Measurements from ENCODE around the gene KCTD3. TPM values are rescaled to one million over a fixed set of nuclear protein-coding genes. Genes with fewer than 3 reads are reported as not detected.

The KCTD3 gene
- total and polyA plus RNA-seq, 8 donors: 18.3 to 36.4 (median 24.8) TPM

GRCh38 chr1:215623162-215623561 is 56.1 kb downstream of the KCTD3 start:
- no peak for FAIRE-seq
- no peak overlapping the region for H3K27ac ChIP-seq
- H3K9me3 ChIP-seq: no peaks in the 10 kb centered on the region
- intact Hi-C loops (cut with DNase I): no loop called here
- TF ChIP-seq CTCF (IDR thresholded peaks at IDR 0.05): no peak
- H3K4me3 ChIP-seq: no peak overlapping the region
- WGBS, 2 donors: 96 to 98% methylated on average over 4 of the region's 4 CpGs
- H3K4me1 ChIP-seq: no peaks in the 10 kb centered on the region
- ATAC-seq: no peak
- DNase-seq: no peak
- H3K27me3 ChIP-seq: no peaks in the 10 kb centered on the region
- peaks cover 0 to 19% (median 6%) of the 10 kb centered on the region in 3 donors for H3K36me3 ChIP-seq

- Histone ChIP-seq H3K27ac (no peak overlapping the region), H3K27me3 (no peaks in the 10 kb centered on the region), H3K9me3 (no peaks in the 10 kb centered on the region), H3K4me3 (no peak overlapping the region), H3K36me3 (peaks cover 0 to 8% (median 0%) of the 10 kb centered on the region in 3 donors), H3K4me1 (no peaks in the 10 kb centered on the region)
- no peak for FAIRE-seq
- TF ChIP-seq CTCF (IDR thresholded peaks at IDR 0.05): no peak
- intact Hi-C loops (cut with DNase I): no loop called here
- no peak for ATAC-seq
- DNase-seq: no peak
These were observed 58.8 kb downstream of the KCTD3 start for GRCh38 chr1:215625949-215626348.

GRCh38 chr1:215631040-215631439 is 63.9 kb downstream of the KCTD3 start:
- no peak for TF ChIP-seq CTCF (IDR thresholded peaks at IDR 0.05)
- DNase-seq (no peak), FAIRE-seq (no peak), ATAC-seq (no peak)
- peaks cover 0 to 1% (median 0%) of the 10 kb centered on the region in 3 donors for H3K4me1 ChIP-seq
- H3K9me3 ChIP-seq: no peaks in the 10 kb centered on the region
- intact Hi-C loops (cut with DNase I): no loop called here
- no peak overlapping the region for H3K27ac ChIP-seq
- WGBS, 2 donors: 43 to 46% methylated on average over 1 of the region's 1 CpG
- H3K4me3 ChIP-seq: no peak overlapping the region
- H3K27me3 ChIP-seq: no peaks in the 10 kb centered on the region
- no peaks in the 10 kb centered on the region for H3K36me3 ChIP-seq

GRCh38 chr1:215631489-215631888 is 64.4 kb downstream of the KCTD3 start:
- 34 to 40% methylated on average over 3 of the region's 3 CpGs for WGBS, 2 donors
- FAIRE-seq: no peak
- H3K9me3 ChIP-seq: no peaks in the 10 kb centered on the region
- no peak overlapping the region for H3K27ac ChIP-seq
- intact Hi-C loops (cut with DNase I): no loop called here
- H3K4me1 ChIP-seq: peaks cover 0 to 6% (median 4%) of the 10 kb centered on the region in 3 donors
- H3K27me3 ChIP-seq: no peaks in the 10 kb centered on the region
- ATAC-seq: peak in 2 of 4 donors; percentile 20 to 49
- DNase-seq: no peak
- H3K4me3 ChIP-seq: no peak overlapping the region
- no peak for TF ChIP-seq CTCF (IDR thresholded peaks at IDR 0.05)
- no peaks in the 10 kb centered on the region for H3K36me3 ChIP-seq

GRCh38 chr1:215635827-215636226 is 68.7 kb downstream of the KCTD3 start:
- no peaks in the 10 kb centered on the region for H3K36me3 ChIP-seq
- intact Hi-C loops (cut with DNase I): no loop called here
- FAIRE-seq (no peak), ATAC-seq (peak in 3 of 4 donors; percentile 4 to 13 (median 11)), DNase-seq (no peak)
- WGBS, 2 donors: 86 to 87% methylated on average over 5 to 6 of the region's 6 CpGs
- no peak overlapping the region for H3K4me3 ChIP-seq
- peaks cover 4 to 16% (median 15%) of the 10 kb centered on the region in 3 donors for H3K4me1 ChIP-seq
- H3K27me3 ChIP-seq: no peaks in the 10 kb centered on the region
- no peaks in the 10 kb centered on the region for H3K9me3 ChIP-seq
- TF ChIP-seq CTCF (IDR thresholded peaks at IDR 0.05): no peak
- H3K27ac ChIP-seq: peak overlapping the region in 2 of 4 donors; percentile 48 to 72
